HCT116 (cell line): Measurements from ENCODE around the gene ERGIC1. TPM values are rescaled to one million over a fixed set of nuclear protein-coding genes. Genes with fewer than 3 reads are reported as not detected.

Experiments
- ATAC-seq: fragments of 200-7000 bp; cut with Tn5 transposase; 2 replicates; pipeline ENCODE4 v1.9.1; 2020; ENCODE audit warnings: mild to moderate bottlenecking, moderate library complexity
- BruUV-seq: library from RNA; stranded (reverse); fragments of 400-500 nt; replicated peaks from 2 replicates; lab custom pipeline; 2021; lab: Mats Ljungman, UMichigan
- CTCF ChIA-PET: fragments of 300-600 bp; sonication (Branson Sonifier 250); formaldehyde crosslinking; loops from one replicate; lab custom pipeline; 2021; ENCODE audit warnings: antibody characterized with exemption; lab: Charles Lee
- POLR2A ChIA-PET: fragments of 300-600, 350-600 bp; sonication (Branson Sonifier 250); formaldehyde crosslinking; loops from one replicate; lab custom pipeline; 2021; ENCODE audit warnings: antibody characterized with exemption; lab: Charles Lee
- RAD21 ChIA-PET, 2 experiments: fragments of 300-600 bp; sonication (Branson Sonifier 250); formaldehyde crosslinking; loops; one replicate each; lab custom pipeline; 2023; ENCODE audit warnings: low total read pairs in 2 of 2; ENCODE audit not compliant: uncharacterized antibody in 2 of 2, unreplicated experiment in 2 of 2, low non-redundant PET in 1 of 2; lab: Charles Lee
- DNase-seq: peaks from one replicate; pipeline ENCODE4 v3.0.0-alpha.2; 2010; ENCODE audit warnings: low read depth, low spot score
- H2AFZ ChIP-seq: fragments of 200-600 bp; shearing (Covaris generic), sonication (generic); 2 replicates; pipeline ENCODE4 v1.6.1; 2017; ENCODE audit warnings: low read depth, mixed run types, mixed read lengths, antibody characterized with exemption, low read length; ENCODE audit not compliant: poor library complexity, severe bottlenecking
- H3K27ac ChIP-seq: 2 replicates; pipeline ENCODE4 v1.5.1; 2012; ENCODE audit warnings: low read depth, low read length
- H3K27me3 ChIP-seq: fragments of 200-600 bp; sonication (generic); 2 replicates; pipeline ENCODE4 v1.6.1; 2016; ENCODE audit warnings: mixed run types, low read length, mixed read lengths; ENCODE audit not compliant: insufficient read depth
- H3K36me3 ChIP-seq, 2 experiments: fragments of 200-500 bp in 1 of 2; fragments of 200-600 bp in 1 of 2; sonication (Bioruptor generic) in 1 of 2; sonication (generic) in 1 of 2; 2 replicates each; pipeline versions ENCODE4 v1.5.1 to v1.6.1; 2014 to 2016; ENCODE audit warnings: low read length in 2 of 2, inconsistent platforms in 1 of 2, mixed read lengths in 1 of 2, mixed run types in 1 of 2; ENCODE audit not compliant: insufficient read depth in 2 of 2, control insufficient read depth in 1 of 2
- H3K4me1 ChIP-seq, 2 experiments: fragments of 200-600 bp in 1 of 2; sonication (generic) in 1 of 2; 2 replicates each; pipeline versions ENCODE4 v1.5.1 to v1.6.1; 2012 to 2017; ENCODE audit warnings: low read length in 2 of 2, inconsistent platforms in 1 of 2, mild to moderate bottlenecking in 1 of 2, mixed read lengths in 1 of 2, mixed run types in 1 of 2, moderate library complexity in 1 of 2; ENCODE audit not compliant: insufficient read depth in 2 of 2, control insufficient read depth in 1 of 2
- H3K4me2 ChIP-seq: fragments of 200-600 bp; sonication (generic); 2 replicates; pipeline ENCODE4 v1.6.1; 2017; ENCODE audit warnings: mixed run types, low read length, mixed read lengths
- H3K4me3 ChIP-seq, 2 experiments: fragments of 200-600 bp in 1 of 2; sonication (generic) in 1 of 2; replicated peaks in 1 of 2; 2 replicates each; pipeline ENCODE4 v1.5.1; 2011 to 2016; ENCODE audit warnings: low read length in 2 of 2, control low read depth in 1 of 2, low read depth in 1 of 2, mild to moderate bottlenecking in 1 of 2, mixed read lengths in 1 of 2, mixed run types in 1 of 2
- H3K79me2 ChIP-seq: fragments of 200-600 bp; sonication (generic); 2 replicates; pipeline ENCODE4 v1.6.1; 2017; ENCODE audit warnings: mild to moderate bottlenecking, mixed run types, low read length, moderate library complexity, mixed read lengths; ENCODE audit not compliant: insufficient read depth
- H3K9ac ChIP-seq: fragments of 200-600 bp; sonication (generic); 2 replicates; pipeline ENCODE4 v1.6.1; 2016; ENCODE audit warnings: low read length, mixed read lengths
- H3K9me2 ChIP-seq: fragments of 200-600 bp; sonication (generic), shearing (Covaris generic); 2 replicates; pipeline ENCODE4 v1.6.1; 2017; ENCODE audit warnings: mixed run types, mild to moderate bottlenecking, moderate library complexity; ENCODE audit not compliant: insufficient read depth
- H3K9me3 ChIP-seq, 2 experiments: fragments of 200-500 bp in 1 of 2; fragments of 200-600 bp in 1 of 2; sonication (Bioruptor generic) in 1 of 2; sonication (generic) in 1 of 2; 2 replicates each; pipeline ENCODE4 v1.6.1; 2014 to 2017; ENCODE audit warnings: low read length in 2 of 2, mixed read lengths in 2 of 2, inconsistent platforms in 1 of 2, low read depth in 1 of 2, mild to moderate bottlenecking in 1 of 2, mixed run types in 1 of 2, moderate library complexity in 1 of 2; ENCODE audit not compliant: control insufficient read depth in 1 of 2, insufficient read depth in 1 of 2
- H4K20me1 ChIP-seq: fragments of 200-600 bp; sonication (generic), shearing (Covaris generic); 2 replicates; pipeline ENCODE4 v1.6.1; 2017; ENCODE audit warnings: mixed run types, mild to moderate bottlenecking, moderate library complexity; ENCODE audit not compliant: insufficient read depth
- CBX3 ChIP-seq: IDR thresholded peaks from 2 replicates; pipeline ENCODE4 v1.6.1; 2012; ENCODE audit warnings: low read depth
- CTCF ChIP-seq, 3 experiments: fragments of 200-600 bp in 1 of 3; sonication (generic) in 1 of 3; IDR thresholded peaks in 2 of 3; conservative IDR thresholded peaks in 1 of 3; 2 replicates each; pipeline ENCODE4 v1.5.1; 2012 to 2017; ENCODE audit warnings: low read depth in 2 of 3, low read length in 2 of 3, antibody characterized with exemption in 1 of 3, borderline replicate concordance in 1 of 3, control low read depth in 1 of 3, mild to moderate bottlenecking in 1 of 3, mixed read lengths in 1 of 3, mixed run types in 1 of 3, moderate library complexity in 1 of 3; ENCODE audit not compliant: insufficient read depth in 1 of 3
- EGR1 ChIP-seq: IDR thresholded peaks from 2 replicates; pipeline ENCODE4 v1.6.1; 2012; ENCODE audit warnings: low read depth
- FOSL1 ChIP-seq: IDR thresholded peaks from 2 replicates; pipeline ENCODE4 v1.6.1; 2012; ENCODE audit warnings: low read depth
- JUND ChIP-seq: IDR thresholded peaks from 2 replicates; pipeline ENCODE4 v1.6.1; 2012
- POLR2A ChIP-seq: IDR thresholded peaks from 2 replicates; pipeline ENCODE4 v1.7.0; 2011; ENCODE audit warnings: borderline replicate concordance; ENCODE audit not compliant: insufficient read depth, insufficient read length; ENCODE audit errors: extremely low read depth
- POLR2AphosphoS5 ChIP-seq: IDR thresholded peaks from 2 replicates; pipeline ENCODE4 v1.6.1; 2011; ENCODE audit warnings: mild to moderate bottlenecking, low read depth, low read length, moderate library complexity
- REST ChIP-seq: IDR thresholded peaks from 2 replicates; pipeline ENCODE4 v1.6.1; 2012; ENCODE audit warnings: low read depth
- TCF7L2 ChIP-seq: IDR thresholded peaks from 2 replicates; pipeline ENCODE4 v1.7.0; 2011; ENCODE audit warnings: borderline replicate concordance, inconsistent platforms; ENCODE audit not compliant: insufficient read depth, insufficient read length; ENCODE audit errors: extremely low read depth
- YY1 ChIP-seq: IDR thresholded peaks from 2 replicates; pipeline ENCODE4 v1.6.1; 2011; ENCODE audit warnings: low read length, low read depth, moderate library complexity, mild to moderate bottlenecking; ENCODE audit not compliant: insufficient replicate concordance; ENCODE audit errors: extremely low read depth
- ZFX ChIP-seq: fragments of 450-650 bp; IDR thresholded peaks from 2 replicates; pipeline ENCODE4 v1.6.1; 2017
- intact Hi-C: fragments of 100-400 bp; cut with micrococcal nuclease; formaldehyde crosslinking; loops from 2 replicates; pipeline ENCODE4 v1.10.0; 2022
- total RNA-seq: library from RNA; stranded (reverse); gene quantifications from one replicate; pipeline ENCODE4 v1.2.1, GENCODE V29; 2021; ENCODE audit not compliant: unreplicated experiment
- TF ChIP-seq, protein P1 (sequence below): IDR thresholded peaks from 2 replicates; pipeline ENCODE4 v1.6.1; 2012

The ERGIC1 gene
- total RNA-seq, 1 experiment from 2014 or later, result 73.3 TPM

DNA sequence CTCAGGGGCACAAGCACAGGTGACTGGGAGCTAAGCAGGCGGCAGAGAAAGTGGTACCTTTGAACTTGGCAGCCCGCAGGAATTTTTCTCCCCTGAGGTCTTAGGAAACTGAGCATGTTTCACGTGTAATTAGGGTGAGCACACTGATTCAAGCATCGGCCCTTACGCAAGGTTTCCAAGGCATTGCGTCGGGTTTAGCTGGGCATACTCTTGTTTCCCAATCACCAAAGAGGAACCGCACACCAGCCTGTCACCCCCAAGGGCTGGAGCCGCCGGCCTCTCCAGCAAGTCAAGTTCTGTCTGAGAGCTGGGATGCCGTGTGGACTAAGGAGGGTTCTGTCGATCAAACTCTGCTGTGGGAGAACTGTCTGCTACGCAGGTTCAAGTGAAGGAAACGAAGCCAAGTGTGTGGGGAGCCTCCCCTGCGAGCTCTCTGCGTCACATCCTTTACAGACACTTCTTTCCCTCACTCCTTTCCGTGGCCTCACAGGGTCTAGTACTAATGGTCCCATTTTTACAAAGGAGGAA lies 53.0 kb downstream of the ERGIC1 start:
- no peak for DNase-seq
- RAD21 ChIA-PET, result no interaction called here
- H3K9me2 ChIP-seq, result no peaks in the 10 kb centered on the region
- no peaks in the 10 kb centered on the region for H3K27me3 ChIP-seq
- no peak overlapping the region for H3K9ac ChIP-seq
- H3K4me2 ChIP-seq, result no peak overlapping the region
- TF ChIP-seq REST, result no peak
- TF ChIP-seq, protein P1, sequence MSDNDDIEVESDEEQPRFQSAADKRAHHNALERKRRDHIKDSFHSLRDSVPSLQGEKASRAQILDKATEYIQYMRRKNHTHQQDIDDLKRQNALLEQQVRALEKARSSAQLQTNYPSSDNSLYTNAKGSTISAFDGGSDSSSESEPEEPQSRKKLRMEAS, result no peak
- TF ChIP-seq EGR1, result no peak
- no peak for TF ChIP-seq JUND
- no peak for TF ChIP-seq POLR2A
- no peak for TF ChIP-seq FOSL1
- TF ChIP-seq CTCF (IDR thresholded peaks at IDR 0.05 in 2 of 3, conservative IDR thresholded peaks at IDR 0.05 in 1 of 3; ENCODE audit: borderline replicate concordance in 1 of 3, insufficient read depth in 1 of 3, low read depth in 2 of 3, low read length in 2 of 3), result no peak
- TF ChIP-seq YY1, result no peak
- TF ChIP-seq ZFX, result no peak
- no peak for TF ChIP-seq CBX3
- TF ChIP-seq POLR2AphosphoS5, result no peak
- TF ChIP-seq TCF7L2, result no peak
- TF ChIP-seq, all 23 proteins: peak for 0
- Histone ChIP-seq H3K27ac (no peak overlapping the region), H3K4me1 (peaks cover 0 to under 1% of the 10 kb centered on the region in 2 experiments; a peak in 2 of 4 replicates), H4K20me1 (no peaks in the 10 kb centered on the region), H3K36me3 (no peaks in the 10 kb centered on the region), H3K79me2 (no peaks in the 10 kb centered on the region), H3K9me3 (no peaks in the 10 kb centered on the region), H3K4me3 (no peak overlapping the region), H2AFZ (no peak overlapping the region)
- intact Hi-C loops, result no loop called here
- ATAC-seq, result no peak
- ChIA-PET POLR2A (no interaction called here), CTCF (no interaction called here)
- no TSS peak for BruUV-seq
